ENCODE data around the gene HIPK3.

GRCh38 chr11:33394431-33395109 is 137.4 kb downstream of the HIPK3 start:
- TF ChIP-seq ELF1 (tag; IDR thresholded peaks at IDR 0.05) = no peak
- TF ChIP-seq EP300 (IDR thresholded peaks at IDR 0.05; ENCODE audit: low read length) = no peak
- no peak for TF ChIP-seq CEBPB (tag; IDR thresholded peaks at IDR 0.05)
